ENCODE measurements around the gene DALRD3. TPM values are rescaled to one million over a fixed set of nuclear protein-coding genes. Genes with fewer than 3 reads are reported as not detected.

DALRD3 gene
- total RNA-seq, 1 donor from 2014 or later, result 26.3 TPM

DNA sequence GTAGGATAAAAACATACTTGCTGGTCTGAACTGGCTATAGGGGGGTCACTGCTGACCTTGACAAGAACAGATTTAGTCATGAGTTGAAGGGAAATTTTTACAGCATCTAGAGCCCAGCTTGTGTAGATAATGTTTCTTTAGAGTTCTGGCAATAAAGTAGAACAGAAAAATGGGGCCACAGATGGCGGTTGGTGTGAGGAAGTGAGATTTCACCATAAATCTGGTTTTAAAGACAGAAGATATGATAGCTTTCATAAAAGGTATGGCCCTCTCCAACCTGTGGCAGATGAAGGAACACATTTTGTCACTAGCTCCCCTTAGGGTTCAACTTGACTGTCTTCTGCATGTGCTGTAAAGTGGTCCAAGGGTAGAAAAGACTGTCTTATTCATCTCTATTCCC, 35.2 kb upstream of the DALRD3 start:
- H3K4me3 Mint-ChIP-seq (ENCODE audit: unreplicated experiment), result no peak overlapping the region
- peaks cover 2% of the 10 kb centered on the region for H3K9me3 Mint-ChIP-seq (ENCODE audit: unreplicated experiment)
- H3K27ac Mint-ChIP-seq (ENCODE audit: unreplicated experiment), result no peak overlapping the region
- peaks cover 4% of the 10 kb centered on the region for H3K27me3 Mint-ChIP-seq (ENCODE audit: unreplicated experiment)
- no peak for DNase-seq
- H3K4me1 Mint-ChIP-seq (ENCODE audit: low read depth, unreplicated experiment), result no peaks in the 10 kb centered on the region
- H3K36me3 Mint-ChIP-seq (ENCODE audit: unreplicated experiment), result peaks cover 3% of the 10 kb centered on the region
- TF ChIP-seq, protein P1, sequence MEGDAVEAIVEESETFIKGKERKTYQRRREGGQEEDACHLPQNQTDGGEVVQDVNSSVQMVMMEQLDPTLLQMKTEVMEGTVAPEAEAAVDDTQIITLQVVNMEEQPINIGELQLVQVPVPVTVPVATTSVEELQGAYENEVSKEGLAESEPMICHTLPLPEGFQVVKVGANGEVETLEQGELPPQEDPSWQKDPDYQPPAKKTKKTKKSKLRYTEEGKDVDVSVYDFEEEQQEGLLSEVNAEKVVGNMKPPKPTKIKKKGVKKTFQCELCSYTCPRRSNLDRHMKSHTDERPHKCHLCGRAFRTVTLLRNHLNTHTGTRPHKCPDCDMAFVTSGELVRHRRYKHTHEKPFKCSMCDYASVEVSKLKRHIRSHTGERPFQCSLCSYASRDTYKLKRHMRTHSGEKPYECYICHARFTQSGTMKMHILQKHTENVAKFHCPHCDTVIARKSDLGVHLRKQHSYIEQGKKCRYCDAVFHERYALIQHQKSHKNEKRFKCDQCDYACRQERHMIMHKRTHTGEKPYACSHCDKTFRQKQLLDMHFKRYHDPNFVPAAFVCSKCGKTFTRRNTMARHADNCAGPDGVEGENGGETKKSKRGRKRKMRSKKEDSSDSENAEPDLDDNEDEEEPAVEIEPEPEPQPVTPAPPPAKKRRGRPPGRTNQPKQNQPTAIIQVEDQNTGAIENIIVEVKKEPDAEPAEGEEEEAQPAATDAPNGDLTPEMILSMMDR (IDR thresholded peaks at IDR 0.05; ENCODE audit: partially characterized antibody, unreplicated experiment), result no peak

DNA sequence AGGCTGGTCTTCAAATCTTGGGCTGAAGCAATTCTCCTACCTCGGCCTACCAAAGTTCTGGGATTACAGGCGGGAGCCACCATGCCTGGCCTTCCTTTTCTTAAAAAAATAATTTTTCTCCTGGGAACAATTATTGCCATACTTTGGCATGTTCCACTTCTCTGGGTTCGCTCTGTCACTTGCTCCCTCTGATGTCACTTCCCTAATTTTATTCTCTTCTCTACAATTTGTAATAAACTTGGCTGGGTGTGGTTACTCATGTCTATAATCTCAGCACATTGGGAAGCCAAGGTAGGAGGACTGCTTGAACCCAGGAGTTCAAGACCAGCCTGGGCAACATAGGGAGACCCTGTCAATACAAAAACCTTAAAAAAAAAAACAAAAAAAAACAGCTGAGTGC, 16.9 kb upstream of the DALRD3 start:
- TF ChIP-seq, protein P1 (IDR thresholded peaks at IDR 0.05; ENCODE audit: partially characterized antibody, unreplicated experiment), result no peak
- no peaks in the 10 kb centered on the region for H3K4me1 Mint-ChIP-seq (ENCODE audit: low read depth, unreplicated experiment)
- H3K4me3 Mint-ChIP-seq (ENCODE audit: unreplicated experiment), result no peak overlapping the region
- DNase-seq, result no peak
- no peaks in the 10 kb centered on the region for H3K9me3 Mint-ChIP-seq (ENCODE audit: unreplicated experiment)
- H3K36me3 Mint-ChIP-seq (ENCODE audit: unreplicated experiment), result peaks cover 5% of the 10 kb centered on the region
- H3K27ac Mint-ChIP-seq (ENCODE audit: unreplicated experiment), result no peak overlapping the region
- peaks cover 4% of the 10 kb centered on the region for H3K27me3 Mint-ChIP-seq (ENCODE audit: unreplicated experiment)

DNA sequence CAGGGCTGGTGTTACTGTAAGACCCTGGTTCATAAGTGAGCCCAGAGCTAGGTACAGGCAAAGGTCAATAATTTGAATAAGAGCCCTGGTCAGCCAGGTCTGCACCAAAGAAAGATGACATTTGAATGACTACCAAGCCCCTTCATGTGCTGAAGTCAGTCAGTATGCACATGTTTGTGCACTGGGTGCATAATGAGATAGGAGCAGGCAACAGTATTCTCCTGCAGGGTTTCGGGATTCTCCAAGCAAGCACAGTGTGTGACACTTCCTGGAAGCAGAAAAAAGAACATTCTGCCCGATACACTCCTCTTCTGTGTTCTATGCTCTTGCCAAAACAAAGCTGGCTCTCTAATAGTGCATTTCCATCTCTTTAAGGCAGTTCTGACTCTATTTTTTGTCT, 16.3 kb upstream of the DALRD3 start:
- no peak for DNase-seq
- Mint-ChIP-seq H3K27me3 (ENCODE audit: unreplicated experiment) (peaks cover 7% of the 10 kb centered on the region), H3K4me3 (ENCODE audit: unreplicated experiment) (no peak overlapping the region), H3K36me3 (ENCODE audit: unreplicated experiment) (peaks cover 5% of the 10 kb centered on the region), H3K9me3 (ENCODE audit: unreplicated experiment) (peaks cover under 1% of the 10 kb centered on the region), H3K27ac (ENCODE audit: unreplicated experiment) (no peak overlapping the region), H3K4me1 (ENCODE audit: low read depth, unreplicated experiment) (no peaks in the 10 kb centered on the region)
- TF ChIP-seq, protein P1 (IDR thresholded peaks at IDR 0.05; ENCODE audit: partially characterized antibody, unreplicated experiment), result no peak

DNA sequence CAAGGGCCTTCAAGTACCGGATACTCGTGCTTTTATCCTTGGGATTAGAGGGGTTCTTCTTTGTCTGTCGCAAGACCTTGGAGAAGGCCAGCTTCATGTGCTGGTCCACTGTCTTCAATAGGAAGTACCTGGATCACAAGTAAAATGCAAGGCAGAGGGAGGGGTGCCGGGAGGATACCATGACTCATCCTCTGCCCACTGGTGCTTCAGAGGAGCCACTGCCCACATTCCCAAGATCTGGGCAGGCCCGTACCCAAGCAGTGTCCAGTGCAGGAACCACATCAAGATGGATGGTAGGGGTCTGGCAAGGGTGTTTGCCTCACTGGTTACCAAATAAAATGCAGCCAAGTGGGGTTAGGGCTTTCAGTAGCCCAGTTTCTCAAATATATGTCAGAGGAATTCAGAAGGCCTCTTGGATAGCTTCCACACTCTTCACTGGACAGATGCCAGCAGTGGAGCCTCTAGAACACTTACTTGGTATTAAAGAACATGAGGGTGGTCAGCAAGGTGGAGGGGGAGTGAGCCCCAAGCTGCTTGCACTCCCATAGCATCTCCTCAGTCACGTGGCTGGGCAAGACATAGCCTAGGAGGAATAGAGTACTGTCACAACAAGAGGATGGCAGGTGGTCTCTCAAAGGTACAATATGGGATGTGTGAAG, 14.4 kb upstream of the DALRD3 start:
- Mint-ChIP-seq H3K4me3 (ENCODE audit: unreplicated experiment) (no peak overlapping the region), H3K9me3 (ENCODE audit: unreplicated experiment) (peaks cover 6% of the 10 kb centered on the region), H3K4me1 (ENCODE audit: low read depth, unreplicated experiment) (peaks cover 5% of the 10 kb centered on the region), H3K27ac (ENCODE audit: unreplicated experiment) (no peak overlapping the region), H3K36me3 (ENCODE audit: unreplicated experiment) (peaks cover 5% of the 10 kb centered on the region), H3K27me3 (ENCODE audit: unreplicated experiment) (peaks cover 11% of the 10 kb centered on the region)
- TF ChIP-seq, protein P1 (IDR thresholded peaks at IDR 0.05; ENCODE audit: partially characterized antibody, unreplicated experiment), result no peak
- DNase-seq, result no peak

DNA sequence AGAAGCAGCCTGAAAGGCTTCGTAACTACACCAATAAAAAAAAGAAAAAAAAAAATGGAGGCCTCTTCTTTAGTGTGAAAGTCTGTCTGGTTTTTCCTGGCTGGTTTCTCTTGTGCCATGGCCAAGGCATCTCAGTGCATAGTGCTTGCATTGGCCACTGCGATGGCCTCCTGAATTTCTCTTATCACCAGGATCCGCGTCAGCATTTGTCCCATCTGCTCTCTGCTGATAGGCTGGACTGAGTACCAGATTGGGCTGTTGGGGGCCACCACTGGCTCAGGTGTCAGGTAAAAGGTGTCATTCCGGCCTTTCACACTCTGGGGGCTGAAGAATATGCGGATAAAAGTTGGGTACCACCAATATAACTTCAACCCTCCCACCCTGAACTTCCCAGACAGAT, 11.9 kb upstream of the DALRD3 start:
- Mint-ChIP-seq H3K27ac (ENCODE audit: unreplicated experiment) (no peak overlapping the region), H3K27me3 (ENCODE audit: unreplicated experiment) (peaks cover 15% of the 10 kb centered on the region), H3K4me3 (ENCODE audit: unreplicated experiment) (no peak overlapping the region), H3K4me1 (ENCODE audit: low read depth, unreplicated experiment) (peaks cover 8% of the 10 kb centered on the region), H3K36me3 (ENCODE audit: unreplicated experiment) (peaks cover 5% of the 10 kb centered on the region), H3K9me3 (ENCODE audit: unreplicated experiment) (peaks cover 11% of the 10 kb centered on the region)
- TF ChIP-seq, protein P1 (IDR thresholded peaks at IDR 0.05; ENCODE audit: partially characterized antibody, unreplicated experiment), result no peak
- DNase-seq, result no peak
